GM06990 (cell line): Measurements from ENCODE around the gene CDC73.

Source experiments
- DNase-seq: peaks from one replicate; pipeline ENCODE4 v3.0.0-alpha.2; 2011; ENCODE audit not compliant: insufficient read length; ENCODE audit errors: extremely low read depth
- H3K27me3 ChIP-seq: replicated peaks from 2 replicates; pipeline ENCODE4 v1.6.0; 2011; ENCODE audit warnings: low read length; ENCODE audit not compliant: control insufficient read depth, insufficient read depth
- H3K36me3 ChIP-seq: 2 replicates; pipeline ENCODE4 v1.5.1; 2011; ENCODE audit warnings: low read length; ENCODE audit not compliant: control insufficient read depth, insufficient read depth
- H3K4me3 ChIP-seq: replicated peaks from 2 replicates; pipeline ENCODE4 v1.5.1; 2011; ENCODE audit warnings: low read depth, mild to moderate bottlenecking, control low read depth, low read length
- CTCF ChIP-seq: IDR thresholded peaks from 2 replicates; pipeline ENCODE4 v1.5.1; 2011; ENCODE audit warnings: low read length, control low read depth, mild to moderate bottlenecking, inconsistent platforms; ENCODE audit not compliant: insufficient read depth, poor library complexity, severe bottlenecking

CDC73 gene

DNA sequence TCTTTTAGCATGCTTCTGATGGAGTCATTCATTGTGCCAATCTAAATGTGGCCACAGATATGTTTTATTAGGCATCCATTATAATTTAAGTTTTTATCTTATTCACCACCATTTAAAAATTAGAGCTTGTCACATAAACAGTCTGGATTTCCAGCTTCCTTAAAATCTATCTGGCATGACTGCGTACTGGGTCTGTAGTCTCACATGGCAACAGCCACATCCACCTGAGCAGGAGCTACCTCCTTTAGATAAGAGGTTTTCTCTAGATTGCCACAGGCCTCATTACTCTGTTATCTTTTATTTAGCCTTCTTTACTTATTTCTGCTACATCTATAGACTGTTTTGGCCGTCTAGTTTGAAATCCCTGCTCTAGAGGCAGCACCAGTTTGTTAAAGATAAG is 35.5 kb downstream of the CDC73 start:
- Histone ChIP-seq H3K27me3 (no peaks in the 10 kb centered on the region), H3K4me3 (no peak overlapping the region), H3K36me3 (peaks cover 6% of the 10 kb centered on the region)
- no peak for DNase-seq
- TF ChIP-seq CTCF, result no peak

- Histone ChIP-seq H3K4me3 (no peak overlapping the region), H3K36me3 (no peaks in the 10 kb centered on the region; the same call in 1 of the 2 replicates), H3K27me3 (no peaks in the 10 kb centered on the region)
- TF ChIP-seq CTCF, result no peak
- DNase-seq, result no peak
These were observed 54.3 kb downstream of the CDC73 start for GRCh38 chr1:193176113-193176512.

GRCh38 chr1:193176788-193177187 is 55.0 kb downstream of the CDC73 start:
- Histone ChIP-seq H3K36me3 (no peaks in the 10 kb centered on the region; the same call in 1 of the 2 replicates), H3K4me3 (no peak overlapping the region), H3K27me3 (no peaks in the 10 kb centered on the region)
- TF ChIP-seq CTCF, result no peak
- DNase-seq, result no peak

- H3K36me3 ChIP-seq, result no peaks in the 10 kb centered on the region; the same call in 1 of the 2 replicates
- no peak for DNase-seq
- no peak overlapping the region for H3K4me3 ChIP-seq
- no peak for TF ChIP-seq CTCF
- no peaks in the 10 kb centered on the region for H3K27me3 ChIP-seq
These were observed 57.3 kb downstream of the CDC73 start for GRCh38 chr1:193179094-193179493.

DNA sequence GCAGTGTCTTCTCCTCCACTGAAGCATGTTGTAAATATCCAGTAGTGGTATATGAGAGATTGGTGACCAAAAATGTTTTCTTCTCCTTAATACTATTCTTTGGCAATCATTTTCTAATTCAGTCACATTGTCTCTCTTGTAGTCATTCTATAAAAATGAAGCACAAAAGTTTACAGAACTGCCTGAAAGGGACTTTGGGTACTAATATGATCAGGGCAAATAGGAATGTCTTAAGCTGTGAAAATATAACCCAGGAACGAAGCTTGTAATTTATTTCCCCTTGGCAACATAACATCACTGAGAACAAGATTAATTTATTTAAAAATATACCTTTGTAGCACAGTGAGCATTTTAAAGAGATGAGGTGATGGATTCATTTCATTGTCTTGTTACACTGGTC is 59.7 kb downstream of the CDC73 start:
- no peak for TF ChIP-seq CTCF
- no peak for DNase-seq
- Histone ChIP-seq H3K27me3 (no peaks in the 10 kb centered on the region), H3K4me3 (no peak overlapping the region), H3K36me3 (no peaks in the 10 kb centered on the region)

DNA sequence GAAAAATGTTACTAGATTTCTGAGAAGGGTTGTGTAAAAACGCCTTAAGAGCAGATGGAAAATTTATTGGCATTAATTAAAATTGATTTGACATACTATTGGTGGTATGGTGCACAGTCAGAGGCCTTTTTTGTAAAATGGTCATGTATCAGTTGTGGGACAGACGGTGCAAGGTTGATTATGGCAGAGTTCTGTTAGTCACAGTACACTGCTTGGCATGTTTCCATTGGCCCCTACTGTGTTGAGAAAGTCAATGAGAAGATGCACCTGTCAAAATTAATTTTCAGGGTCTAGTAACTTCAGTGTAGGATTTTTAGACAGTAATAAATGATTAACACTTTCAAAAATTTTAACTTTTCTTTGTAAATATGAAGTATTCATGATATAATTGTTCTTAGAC is 60.2 kb downstream of the CDC73 start:
- no peak overlapping the region for H3K4me3 ChIP-seq
- no peak for TF ChIP-seq CTCF
- no peaks in the 10 kb centered on the region for H3K27me3 ChIP-seq
- H3K36me3 ChIP-seq, result no peaks in the 10 kb centered on the region
- no peak for DNase-seq
